HG03159 (cell line): Measurements from ENCODE around the gene CDX1.

Source experiments
- ATAC-seq: cut with Tn5 transposase; IDR thresholded peaks from one replicate; pipeline ENCODE4 v1.9.1; 2021; ENCODE audit warnings: mild to moderate bottlenecking, moderate library complexity; ENCODE audit not compliant: unreplicated experiment

CDX1 gene

GRCh38 chr5:150144879-150145278 lies 21.7 kb upstream of the CDX1 start:
- ATAC-seq, result no peak

GRCh38 chr5:150146235-150146634 lies 20.3 kb upstream of the CDX1 start:
- ATAC-seq, result no peak

- no peak for ATAC-seq
Measured at GRCh38 chr5:150146862-150147601, 19.5 kb upstream of the CDX1 start.

DNA sequence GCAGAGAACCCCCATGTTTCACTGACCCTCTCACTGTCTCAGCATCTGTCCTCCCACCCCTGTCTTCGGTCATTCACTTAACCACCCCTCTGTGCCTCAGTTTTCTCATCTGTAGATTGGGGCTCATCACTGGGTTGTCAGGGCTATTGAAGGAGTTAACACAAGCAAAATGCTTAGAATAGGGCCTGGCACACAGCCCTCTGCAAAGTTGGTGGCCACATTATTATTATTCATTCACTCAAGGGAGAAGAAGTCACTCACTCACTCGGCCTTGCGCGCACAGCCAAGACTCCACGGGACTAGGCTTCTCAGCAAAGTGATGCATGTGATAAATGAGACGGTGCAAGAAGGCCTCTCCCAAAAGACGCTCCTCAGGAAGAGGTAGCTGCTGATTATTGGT lies 18.9 kb upstream of the CDX1 start:
- ATAC-seq, result no peak

GRCh38 chr5:150148117-150148927 lies 18.3 kb upstream of the CDX1 start:
- ATAC-seq, result no peak

DNA sequence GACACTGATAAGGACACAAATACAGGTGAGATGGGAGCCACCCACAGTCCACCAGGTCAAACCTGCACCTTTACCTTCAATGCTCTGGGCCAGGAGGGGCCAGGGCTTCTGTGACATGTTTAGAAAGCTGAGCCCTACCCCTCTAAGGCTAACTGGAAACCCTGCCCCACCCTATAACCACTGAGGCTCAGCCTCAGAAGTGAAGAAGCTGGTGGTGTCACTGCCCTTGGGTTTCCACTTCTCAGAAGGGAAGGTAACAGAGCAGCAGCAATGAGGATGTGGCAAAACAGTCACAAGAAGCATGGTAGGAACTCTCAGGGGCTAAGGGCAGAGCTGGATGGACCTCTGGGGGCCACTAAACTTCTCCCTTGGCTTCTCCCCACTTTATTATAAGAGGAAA lies 17.0 kb upstream of the CDX1 start:
- ATAC-seq, result no peak

- ATAC-seq, result no peak
Measured at GRCh38 chr5:150152636-150153462, 13.7 kb upstream of the CDX1 start.

DNA sequence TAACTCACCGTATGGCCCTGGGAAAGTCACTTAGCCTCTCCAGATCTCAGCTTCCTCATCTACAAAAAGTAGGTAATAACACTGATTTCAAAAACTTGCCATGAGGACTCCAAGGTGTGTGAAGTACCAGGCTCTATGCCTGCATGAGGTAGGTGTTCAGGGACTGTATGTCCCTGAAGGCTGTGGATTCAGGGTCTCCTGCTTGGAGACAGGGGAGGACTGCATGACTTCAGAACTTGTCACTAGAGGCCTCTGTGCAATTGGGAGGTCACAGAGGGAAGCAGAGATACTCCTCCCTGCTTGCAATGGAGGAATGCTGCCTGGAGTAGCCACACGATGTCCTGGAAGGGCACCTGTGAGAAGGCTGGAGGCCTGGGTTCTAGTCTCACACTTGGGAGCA lies 13.1 kb upstream of the CDX1 start:
- ATAC-seq, result no peak

DNA sequence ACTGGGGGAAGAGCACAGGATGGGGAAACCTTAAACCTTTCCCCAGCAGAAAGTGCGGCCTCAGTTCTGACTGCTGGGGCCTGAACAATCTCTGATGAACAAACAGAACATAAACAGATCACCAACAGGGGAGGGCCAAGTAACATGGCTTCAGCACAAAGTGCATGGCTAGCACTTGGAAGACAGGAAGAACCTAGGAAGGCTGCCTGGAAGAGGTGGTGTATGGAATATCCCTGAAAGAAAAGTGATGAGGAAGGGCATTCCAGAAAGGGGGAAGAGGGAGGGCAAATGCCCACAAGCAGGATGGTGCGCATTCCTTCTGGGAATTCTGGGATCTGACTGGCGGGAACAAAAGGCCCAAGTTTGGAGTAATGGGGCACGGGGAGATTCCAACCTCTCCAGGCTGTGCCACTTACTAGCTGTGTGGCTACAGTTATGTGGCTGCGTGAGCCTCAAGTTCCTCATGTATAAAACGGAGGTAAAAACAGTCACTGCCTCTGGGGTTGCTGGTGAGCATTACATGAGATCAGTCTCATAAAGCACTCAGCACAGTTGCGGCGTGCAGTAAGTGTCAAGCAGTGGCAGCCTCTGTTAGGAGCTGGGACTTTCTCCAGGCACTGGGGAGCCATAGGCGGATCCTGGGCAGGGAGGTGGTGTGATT lies 12.5 kb upstream of the CDX1 start:
- ATAC-seq, result no peak

DNA sequence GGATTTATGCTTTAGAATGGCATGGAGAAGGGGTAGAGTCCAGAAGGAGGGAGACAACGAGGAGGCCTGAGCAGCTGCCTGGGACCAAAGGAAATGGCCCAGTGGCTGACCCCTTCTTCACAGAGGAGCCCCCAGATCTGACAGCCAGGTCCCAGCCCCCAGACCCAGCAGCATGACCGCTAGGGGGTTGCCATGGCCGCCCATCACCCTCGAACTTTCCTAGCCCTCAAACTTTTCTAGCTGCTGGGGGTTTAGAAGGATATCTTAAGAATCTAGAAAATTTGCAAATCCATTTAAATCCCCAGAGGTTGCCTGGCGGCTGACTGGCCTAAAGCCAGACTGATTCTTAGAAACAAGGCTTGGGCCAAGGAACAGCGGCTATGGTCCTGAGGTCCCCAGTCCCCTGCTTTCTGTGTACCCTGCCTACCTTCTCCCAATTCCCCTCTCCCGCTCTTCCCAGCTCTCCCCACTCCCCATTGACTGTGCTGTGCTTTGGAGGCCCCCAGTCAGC lies 11.9 kb upstream of the CDX1 start:
- ATAC-seq, result no peak

DNA sequence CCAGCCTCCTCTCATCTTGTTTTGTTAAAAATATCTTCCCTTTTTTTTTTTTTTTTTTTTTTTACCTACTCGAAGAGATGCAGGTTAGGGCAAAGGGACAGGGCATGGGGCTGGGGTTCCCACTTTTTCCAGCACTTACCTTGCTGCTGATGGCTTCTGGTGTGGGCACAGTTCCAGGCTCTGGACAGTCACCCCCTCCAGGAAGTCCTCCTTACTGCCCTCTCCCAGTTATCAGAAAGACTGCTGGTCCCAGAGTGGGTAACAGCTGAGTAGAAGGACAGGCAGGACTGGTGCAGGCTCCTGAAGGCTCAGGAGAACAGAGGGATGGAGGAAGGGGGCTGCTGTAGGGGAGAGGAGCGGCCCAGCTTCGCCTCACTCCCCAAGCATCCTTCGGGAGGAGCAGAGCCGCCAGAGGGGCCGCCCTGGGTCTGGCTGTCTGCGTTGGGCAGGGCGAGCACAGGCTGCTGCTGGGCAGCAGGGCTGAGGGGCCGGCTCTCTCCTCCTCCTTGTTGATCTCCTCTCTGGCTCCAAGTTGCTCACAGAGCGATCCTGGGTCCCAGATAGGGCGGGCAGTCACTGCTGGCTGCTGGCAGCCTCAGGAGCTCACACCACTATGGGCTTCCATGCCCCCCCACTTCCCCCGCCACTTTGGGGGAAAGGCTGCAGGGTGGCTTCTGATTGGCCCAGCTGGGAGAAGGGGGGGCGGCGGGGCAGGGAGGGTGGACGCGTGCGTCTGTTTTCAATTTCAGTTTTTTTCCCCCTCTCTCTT lies 11.1 kb upstream of the CDX1 start, which contains the start of gene PDGFRB:
Gene PDGFRB, minus strand, starts transcription at position 588 of the 769 bp plus-strand sequence. CDS start 18,798 bp downstream, outside the sequence.
- ATAC-seq, result peak; percentile 58

DNA sequence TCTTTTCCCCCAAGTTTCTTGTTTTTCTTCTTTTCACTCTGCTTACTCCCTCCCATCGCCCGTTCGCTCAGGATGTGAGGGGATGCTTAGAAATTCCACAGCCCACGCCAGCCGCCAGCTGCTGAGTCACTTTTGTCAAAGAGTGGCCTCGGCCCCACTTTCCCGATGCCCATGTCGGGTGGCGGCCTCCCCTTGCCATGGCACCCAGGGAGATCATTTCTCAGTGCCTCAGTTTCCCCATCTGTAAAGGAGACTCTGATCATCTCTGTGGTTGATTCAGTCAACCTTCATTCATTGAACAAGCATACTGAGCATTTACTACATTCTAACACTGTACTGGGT lies 10.6 kb upstream of the CDX1 start:
- peak; percentile 17 for ATAC-seq

DNA sequence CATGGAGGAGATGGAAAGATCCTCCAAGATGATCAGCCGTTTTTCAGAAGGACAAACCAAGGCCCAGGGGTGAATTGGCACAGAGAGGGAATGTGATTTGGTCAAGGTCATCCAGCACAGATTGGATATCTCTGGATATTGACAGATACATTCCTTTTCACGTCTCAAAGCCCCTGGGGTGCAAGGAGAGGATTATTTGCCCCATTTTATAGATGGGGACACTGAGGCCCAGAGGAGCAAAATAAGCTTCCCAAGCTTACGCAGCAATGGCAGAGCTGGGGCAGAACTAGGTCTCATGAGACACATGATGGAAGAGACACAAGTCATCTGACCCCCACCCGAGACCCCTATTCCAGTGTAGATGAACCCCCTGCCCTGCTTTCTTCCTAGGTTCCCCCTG lies 10.0 kb upstream of the CDX1 start:
- ATAC-seq, result no peak

- ATAC-seq, result no peak
Measured at GRCh38 chr5:150157168-150157567, 9.4 kb upstream of the CDX1 start.

GRCh38 chr5:150158170-150158949 lies 8.2 kb upstream of the CDX1 start:
- ATAC-seq, result no peak

GRCh38 chr5:150159031-150159430 lies 7.5 kb upstream of the CDX1 start:
- no peak for ATAC-seq

DNA sequence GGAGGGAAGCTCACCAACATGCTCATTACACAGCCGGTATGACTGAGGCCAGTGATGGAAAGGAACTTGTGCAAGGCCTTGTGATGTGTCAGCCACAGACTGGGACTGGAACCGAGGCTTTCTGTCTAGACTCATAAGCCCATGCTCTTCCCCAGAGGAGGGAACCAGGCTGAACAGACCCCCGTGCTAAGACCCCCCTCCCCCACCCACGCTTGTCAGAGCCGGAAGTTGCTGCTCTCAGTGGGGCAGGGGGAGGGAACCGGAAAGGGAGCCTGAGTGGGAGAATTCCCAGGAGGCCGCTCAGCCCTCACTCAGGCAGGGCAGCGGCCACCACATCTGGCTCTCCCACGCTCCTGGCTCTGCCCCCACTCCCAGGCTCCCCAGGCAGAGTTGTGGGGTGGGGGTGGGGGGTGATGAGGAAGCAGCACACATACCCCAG lies 6.8 kb upstream of the CDX1 start:
- ATAC-seq, result no peak

DNA sequence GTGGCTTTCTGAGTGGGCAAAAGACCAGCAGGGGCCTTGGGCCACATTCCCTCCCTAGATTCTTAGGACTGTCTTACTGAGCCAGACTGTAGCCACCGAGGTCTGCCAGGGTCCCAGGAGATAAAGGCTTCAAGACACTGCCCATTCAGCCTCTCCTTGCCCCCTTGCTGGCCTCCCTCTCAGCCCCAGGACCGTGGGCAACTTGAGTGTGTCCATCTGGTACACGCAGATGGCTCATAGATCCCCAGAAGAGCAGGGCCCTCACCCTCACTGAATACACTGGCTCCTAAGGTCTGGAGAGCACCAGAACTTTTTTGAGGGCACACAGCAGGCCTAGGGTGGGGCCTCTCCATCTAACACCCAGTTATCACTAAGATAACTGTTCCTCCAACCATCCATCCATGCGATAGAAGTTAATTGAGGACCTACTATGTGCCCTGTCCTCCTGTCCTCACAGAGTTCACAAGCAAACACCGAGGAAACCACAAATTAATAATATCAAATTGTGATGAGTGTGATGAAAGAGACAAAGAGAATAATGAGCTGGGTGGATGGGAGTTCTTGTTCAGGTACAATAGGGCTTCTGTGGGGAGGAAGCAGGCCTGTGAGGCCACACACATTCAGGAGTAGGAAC lies 6.0 kb upstream of the CDX1 start:
- ATAC-seq, result no peak
